ENCODE data around the gene RAB14.
"Not testable (repeated sequence)": the region's sequence is repeated elsewhere in the genome, so short reads cannot be mapped to it uniquely, and the experiment has no call there.

Gene RAB14

DNA sequence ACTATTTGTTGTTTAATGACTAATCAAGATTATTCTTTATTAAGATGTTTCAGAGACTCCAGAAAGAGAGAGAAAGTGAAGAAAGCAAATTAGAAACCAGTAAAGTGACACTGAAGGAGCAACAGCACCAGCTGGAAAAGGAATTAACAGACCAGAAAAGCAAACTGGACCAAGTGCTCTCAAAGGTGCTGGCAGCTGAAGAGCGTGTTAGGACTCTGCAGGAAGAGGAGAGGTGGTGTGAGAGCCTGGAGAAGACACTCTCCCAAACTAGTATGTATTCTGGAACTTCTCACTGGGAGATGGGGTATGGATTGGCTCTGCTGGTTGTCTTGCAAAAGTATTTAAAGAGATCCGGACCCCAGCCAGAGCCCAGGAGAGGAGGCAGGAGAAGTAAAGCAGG, 33.6 kb downstream of the RAB14 start:
- H3K36me3 Mint-ChIP-seq = peaks cover 21% of the 10 kb centered on the region
- peak overlapping the region; percentile 27 for H3K27ac Mint-ChIP-seq
- H3K4me3 Mint-ChIP-seq = no peak overlapping the region
- H3K4me1 Mint-ChIP-seq = peaks cover 29% of the 10 kb centered on the region
- no peaks in the 10 kb centered on the region for H3K27me3 Mint-ChIP-seq
- no peaks in the 10 kb centered on the region for H3K9me3 Mint-ChIP-seq

- peak overlapping the region; percentile 74 for H3K27ac Mint-ChIP-seq
These were observed 41.6 kb downstream of the RAB14 start for GRCh38 chr9:121160025-121160424.

GRCh38 chr9:121157939-121158338, 43.7 kb downstream of the RAB14 start:
- no peak overlapping the region for H3K4me3 Mint-ChIP-seq
- H3K36me3 Mint-ChIP-seq = peaks cover 28% of the 10 kb centered on the region
- no peak overlapping the region for H3K27ac Mint-ChIP-seq
- peaks cover 39% of the 10 kb centered on the region for H3K4me1 Mint-ChIP-seq
- no peaks in the 10 kb centered on the region for H3K9me3 Mint-ChIP-seq
- H3K27me3 Mint-ChIP-seq = no peaks in the 10 kb centered on the region

More at GRCh38 chr9:121160025-121160424, 41.6 kb downstream of the RAB14 start:
- Mint-ChIP-seq H3K9me3 (no peaks in the 10 kb centered on the region), H3K36me3 (peaks cover 24% of the 10 kb centered on the region), H3K4me3 (no peak overlapping the region), H3K27me3 (no peaks in the 10 kb centered on the region), H3K4me1 (peaks cover 33% of the 10 kb centered on the region)

DNA sequence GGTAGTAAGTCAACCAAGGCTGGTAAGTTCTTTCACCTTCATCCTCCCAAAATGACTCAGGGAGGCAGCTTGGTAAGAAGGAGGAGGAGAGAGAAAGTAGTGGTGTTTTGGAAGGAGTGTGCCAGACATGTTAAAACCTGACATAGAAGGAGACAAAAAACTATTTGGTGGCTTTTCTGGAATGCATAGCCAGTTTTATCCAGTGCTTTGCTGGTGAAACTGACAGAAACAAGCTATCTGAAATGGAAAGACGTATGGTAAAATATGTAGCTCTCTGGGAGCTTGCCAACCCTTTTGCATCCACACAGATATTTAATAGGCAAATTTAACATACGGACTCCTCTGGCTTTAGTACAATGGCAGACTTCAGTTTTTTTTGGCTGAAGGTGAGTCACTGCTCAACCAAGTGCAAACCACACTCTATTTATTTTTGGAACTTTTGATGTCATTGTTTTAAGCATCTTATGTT, 45.4 kb downstream of the RAB14 start:
- Mint-ChIP-seq H3K9me3 (no peaks in the 10 kb centered on the region), H3K27me3 (no peaks in the 10 kb centered on the region), H3K36me3 (peaks cover 28% of the 10 kb centered on the region), H3K4me1 (peaks cover 50% of the 10 kb centered on the region), H3K4me3 (peak overlapping the region; percentile 3), H3K27ac (peak overlapping the region; percentile 85)

GRCh38 chr9:121154782-121155181, 46.9 kb downstream of the RAB14 start:
- Mint-ChIP-seq H3K27me3 (no peaks in the 10 kb centered on the region), H3K36me3 (peaks cover 32% of the 10 kb centered on the region), H3K4me1 (peaks cover 49% of the 10 kb centered on the region), H3K9me3 (no peaks in the 10 kb centered on the region), H3K4me3 (no peak overlapping the region), H3K27ac (peak overlapping the region; percentile 31)

DNA sequence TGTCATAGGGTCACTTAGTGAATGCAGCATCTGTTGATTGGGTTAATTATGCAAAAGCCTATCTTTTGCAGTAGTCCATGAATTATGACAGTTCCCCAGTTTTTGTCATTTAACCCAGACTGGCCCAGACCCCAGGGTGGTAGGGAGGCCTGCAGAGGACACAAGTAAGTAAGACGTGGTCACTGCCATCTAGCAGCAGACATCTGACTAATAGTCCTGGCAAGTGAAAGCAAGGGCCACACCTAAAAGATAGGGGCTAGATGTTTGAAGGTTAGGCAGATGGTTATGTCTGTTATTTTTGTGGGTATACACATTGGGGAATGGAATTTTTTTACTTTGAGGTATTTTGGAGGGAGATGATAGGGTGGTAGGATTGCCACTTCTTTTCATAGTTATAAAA, 48.0 kb downstream of the RAB14 start:
- Mint-ChIP-seq H3K36me3 (peaks cover 33% of the 10 kb centered on the region), H3K4me1 (peaks cover 46% of the 10 kb centered on the region), H3K4me3 (no peak overlapping the region), H3K9me3 (no peaks in the 10 kb centered on the region), H3K27ac (no peak overlapping the region), H3K27me3 (no peaks in the 10 kb centered on the region)

GRCh38 chr9:121150188-121150587, 51.5 kb downstream of the RAB14 start:
- H3K9me3 Mint-ChIP-seq = no peaks in the 10 kb centered on the region
- H3K4me3 Mint-ChIP-seq = no peak overlapping the region
- no peaks in the 10 kb centered on the region for H3K27me3 Mint-ChIP-seq
- peak overlapping the region; percentile 33 for H3K27ac Mint-ChIP-seq
- H3K36me3 Mint-ChIP-seq = peaks cover 24% of the 10 kb centered on the region
- peaks cover 24% of the 10 kb centered on the region for H3K4me1 Mint-ChIP-seq

DNA sequence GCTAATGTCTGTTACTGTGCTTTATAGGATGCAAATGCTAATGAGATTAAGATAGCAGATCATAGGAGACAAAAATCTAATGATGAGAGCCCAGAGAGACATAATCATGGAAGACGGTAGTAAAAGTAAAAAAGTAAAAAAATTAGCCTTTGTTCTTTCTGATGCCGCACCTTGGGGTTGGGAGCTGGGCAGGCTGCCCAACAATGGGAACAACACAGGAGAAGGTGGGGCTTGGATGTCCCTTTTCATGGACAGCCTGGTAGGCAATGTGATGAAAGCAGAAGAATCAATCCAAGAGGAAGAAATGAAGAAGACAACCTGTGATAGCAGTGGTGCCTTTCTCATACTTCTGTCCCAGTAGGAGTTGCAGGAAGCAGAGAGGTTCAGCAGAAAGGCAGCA, 57.2 kb downstream of the RAB14 start:
- Mint-ChIP-seq H3K27me3 (no peaks in the 10 kb centered on the region), H3K9me3 (no peaks in the 10 kb centered on the region), H3K27ac (peak overlapping the region; percentile 23), H3K4me1 (no peaks in the 10 kb centered on the region), H3K4me3 (no peak overlapping the region), H3K36me3 (peaks cover 36% of the 10 kb centered on the region)

- Mint-ChIP-seq H3K4me3 (no peak overlapping the region), H3K9me3 (no peaks in the 10 kb centered on the region), H3K27ac (no peak overlapping the region), H3K4me1 (no peaks in the 10 kb centered on the region), H3K27me3 (no peaks in the 10 kb centered on the region), H3K36me3 (peaks cover 33% of the 10 kb centered on the region)
These were observed 57.9 kb downstream of the RAB14 start for GRCh38 chr9:121143771-121144170.

GRCh38 chr9:121141706-121142105, 60.0 kb downstream of the RAB14 start:
- Mint-ChIP-seq H3K4me1 (peaks cover 13% of the 10 kb centered on the region), H3K4me3 (no peak overlapping the region), H3K9me3 (no peaks in the 10 kb centered on the region), H3K27ac (no peak overlapping the region), H3K27me3 (no peaks in the 10 kb centered on the region), H3K36me3 (peaks cover 30% of the 10 kb centered on the region)

DNA sequence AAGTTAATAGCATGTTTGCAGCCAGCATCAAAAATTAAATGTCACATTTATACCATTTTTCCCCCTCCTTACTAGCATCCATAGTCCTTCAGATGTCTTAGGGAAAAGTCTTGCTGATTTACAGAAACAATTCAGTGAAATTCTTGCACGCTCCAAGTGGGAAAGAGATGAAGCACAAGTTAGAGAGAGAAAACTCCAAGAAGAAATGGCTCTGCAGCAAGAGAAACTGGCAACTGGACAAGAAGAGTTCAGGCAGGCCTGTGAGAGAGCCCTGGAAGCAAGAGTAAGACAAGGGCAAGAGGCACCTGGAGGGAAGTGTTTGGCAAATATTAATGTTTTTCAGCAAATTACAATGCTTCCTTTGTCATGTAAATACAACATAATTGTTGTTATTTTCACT, 60.4 kb downstream of the RAB14 start:
- H3K4me1 Mint-ChIP-seq = peaks cover 15% of the 10 kb centered on the region
- no peak overlapping the region for H3K4me3 Mint-ChIP-seq
- peak overlapping the region; percentile 23 for H3K27ac Mint-ChIP-seq
- no peaks in the 10 kb centered on the region for H3K27me3 Mint-ChIP-seq
- H3K9me3 Mint-ChIP-seq = no peaks in the 10 kb centered on the region
- H3K36me3 Mint-ChIP-seq = peaks cover 30% of the 10 kb centered on the region

DNA sequence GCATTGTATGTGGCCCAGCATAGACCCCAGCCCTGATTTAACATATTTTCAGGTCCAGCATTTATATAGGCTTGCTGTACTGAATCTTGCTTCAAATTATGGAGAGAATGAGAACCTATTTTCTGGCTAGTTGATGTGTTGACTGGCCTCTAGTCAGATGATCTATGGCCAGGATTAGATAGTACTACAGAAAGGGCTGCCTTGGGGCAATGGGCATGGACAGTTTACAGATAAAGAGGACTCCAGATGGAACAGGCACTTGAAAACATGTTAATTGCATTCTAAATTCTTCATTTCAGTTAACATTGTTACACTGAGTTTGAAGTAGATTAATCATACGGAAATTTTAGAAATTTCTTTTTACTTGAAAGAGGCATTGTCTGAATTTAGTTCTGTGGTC, 61.5 kb downstream of the RAB14 start:
- H3K27ac Mint-ChIP-seq = peak overlapping the region; percentile 43
- no peak overlapping the region for H3K4me3 Mint-ChIP-seq

GRCh38 chr9:121138973-121139372, 62.7 kb downstream of the RAB14 start:
- H3K4me3 Mint-ChIP-seq = no peak overlapping the region
- H3K36me3 Mint-ChIP-seq = peaks cover 28% of the 10 kb centered on the region
- peaks cover 32% of the 10 kb centered on the region for H3K4me1 Mint-ChIP-seq
- H3K27me3 Mint-ChIP-seq = no peaks in the 10 kb centered on the region
- no peaks in the 10 kb centered on the region for H3K9me3 Mint-ChIP-seq
- H3K27ac Mint-ChIP-seq = peak overlapping the region; percentile 51

More for the DNA sequence above, 61.5 kb downstream of the RAB14 start:
- H3K4me1 Mint-ChIP-seq = peaks cover 23% of the 10 kb centered on the region
- H3K27me3 Mint-ChIP-seq = no peaks in the 10 kb centered on the region
- H3K36me3 Mint-ChIP-seq = peaks cover 32% of the 10 kb centered on the region
- H3K9me3 Mint-ChIP-seq = no peaks in the 10 kb centered on the region

DNA sequence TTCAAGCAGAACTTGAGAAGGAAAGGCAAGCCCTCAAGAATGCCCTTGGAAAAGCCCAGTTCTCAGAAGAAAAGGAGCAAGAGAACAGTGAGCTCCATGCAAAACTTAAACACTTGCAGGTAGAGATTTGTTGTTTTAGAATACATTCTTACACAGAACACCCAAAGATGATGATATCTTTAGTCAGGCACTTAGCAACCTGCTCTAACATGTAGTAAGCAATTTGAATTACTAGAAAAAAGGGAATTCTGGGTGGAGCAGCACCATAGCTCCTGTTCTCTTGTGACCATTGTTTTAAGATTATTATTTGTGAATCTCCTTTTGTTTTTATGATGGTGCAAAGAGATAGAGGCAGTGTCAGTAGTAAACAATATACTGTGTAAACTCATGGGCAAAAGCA, 63.1 kb downstream of the RAB14 start:
- peaks cover 32% of the 10 kb centered on the region for H3K4me1 Mint-ChIP-seq
- no peaks in the 10 kb centered on the region for H3K9me3 Mint-ChIP-seq
- peaks cover 28% of the 10 kb centered on the region for H3K36me3 Mint-ChIP-seq
- H3K27me3 Mint-ChIP-seq = no peaks in the 10 kb centered on the region
- no peak overlapping the region for H3K4me3 Mint-ChIP-seq
- no peak overlapping the region for H3K27ac Mint-ChIP-seq

DNA sequence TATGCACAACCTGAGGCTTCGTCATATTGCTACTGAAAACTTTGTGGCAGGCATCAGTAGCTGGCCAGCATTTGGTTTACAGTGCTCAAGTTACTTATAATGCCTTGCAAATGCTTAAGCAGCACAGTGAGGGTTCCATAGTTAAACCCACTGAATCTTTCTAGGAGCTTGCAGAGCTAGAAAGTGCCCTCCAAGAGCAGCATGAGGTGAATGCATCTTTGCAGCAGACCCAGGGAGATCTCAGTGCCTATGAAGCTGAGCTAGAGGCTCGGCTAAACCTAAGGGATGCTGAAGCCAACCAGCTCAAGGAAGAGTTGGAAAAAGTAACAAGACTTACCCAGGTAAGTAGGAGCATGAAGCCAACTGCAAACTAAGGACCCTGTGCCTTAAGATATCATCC, 66.0 kb downstream of the RAB14 start:
- Mint-ChIP-seq H3K27ac (no peak overlapping the region), H3K4me1 (peaks cover 62% of the 10 kb centered on the region), H3K36me3 (peaks cover 27% of the 10 kb centered on the region), H3K9me3 (peaks cover 13% of the 10 kb centered on the region), H3K4me3 (no peak overlapping the region), H3K27me3 (no peaks in the 10 kb centered on the region)

- H3K36me3 Mint-ChIP-seq = peaks cover 48% of the 10 kb centered on the region
- H3K9me3 Mint-ChIP-seq = peaks cover 25% of the 10 kb centered on the region
- H3K27ac Mint-ChIP-seq = peak overlapping the region; percentile 51
- H3K4me3 Mint-ChIP-seq = peak overlapping the region; percentile 47
- H3K4me1 Mint-ChIP-seq = peaks cover 83% of the 10 kb centered on the region
- no peaks in the 10 kb centered on the region for H3K27me3 Mint-ChIP-seq
These were observed 68.4 kb downstream of the RAB14 start for GRCh38 chr9:121133104-121133816.

- Mint-ChIP-seq H3K27ac (peak overlapping the region; percentile 83), H3K9me3 (peaks cover 25% of the 10 kb centered on the region), H3K4me1 (peaks cover 85% of the 10 kb centered on the region), H3K36me3 (peaks cover 53% of the 10 kb centered on the region), H3K4me3 (peak overlapping the region; percentile 32)
- not testable (repeated sequence) for H3K27me3 Mint-ChIP-seq
These were observed 72.3 kb downstream of the RAB14 start for GRCh38 chr9:121129384-121129783.
